ENCODE measurements around the gene TMEM132E. TPM values are rescaled to one million over a fixed set of nuclear protein-coding genes. Genes with fewer than 3 reads are reported as not detected.
A peak's percentile ranks its signal among the peaks of the same experiment; 100 is the strongest.

TMEM132E gene
- total RNA-seq, 2 donors from 2014 or later, result 0.15 TPM; not detected in 1

- no peak overlapping the region for H3K4me3 ChIP-seq (ENCODE audit: low read length)
These were observed 11.5 kb upstream of the TMEM132E start for GRCh38 chr17:34567691-34568465.

DNA sequence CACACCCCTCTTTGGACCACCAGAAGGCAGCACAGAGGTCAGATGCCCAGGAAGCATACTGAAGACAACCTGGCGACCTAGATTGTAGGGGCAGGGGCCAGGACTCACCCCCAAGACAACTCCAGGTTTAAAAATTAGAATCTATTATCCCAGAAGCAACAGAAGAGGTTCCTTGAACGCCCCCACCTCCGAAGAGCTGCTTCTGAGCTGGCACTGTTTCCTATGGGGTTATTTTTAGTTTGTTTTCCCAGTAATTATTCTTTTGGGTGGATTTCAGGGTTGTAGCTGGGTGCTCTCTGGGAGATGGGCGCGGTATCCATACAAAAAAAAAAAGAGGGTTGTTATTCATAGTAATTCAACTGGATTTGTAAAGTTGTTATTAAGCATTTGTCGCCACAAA lies 10.4 kb upstream of the TMEM132E start:
- Mint-ChIP-seq H3K4me1 (no peaks in the 10 kb centered on the region), H3K4me3 (no peak overlapping the region), H3K36me3 (ENCODE audit: low read depth) (no peaks in the 10 kb centered on the region), H3K27me3 (ENCODE audit: insufficient read depth) (peaks cover 52% of the 10 kb centered on the region), H3K27ac (no peak overlapping the region), H3K9me3 (no peaks in the 10 kb centered on the region)
- Histone ChIP-seq H3K9me3 (ENCODE audit: control insufficient read depth, low read length) (no peaks in the 10 kb centered on the region), H3K36me3 (ENCODE audit: control insufficient read depth, insufficient read depth, low read length) (no peaks in the 10 kb centered on the region), H3K9ac (ENCODE audit: extremely low read depth, low read length, poor library complexity, severe bottlenecking) (no peak overlapping the region), H3K27me3 (ENCODE audit: control insufficient read depth, insufficient read depth, low read length, poor library complexity, severe bottlenecking) (peaks cover 93% of the 10 kb centered on the region), H3K4me1 (ENCODE audit: control insufficient read depth, insufficient read depth, low read length) (no peaks in the 10 kb centered on the region), H3K27ac (ENCODE audit: low read depth, low read length) (no peak overlapping the region), H3K4me3 (ENCODE audit: low read length) (no peak overlapping the region)
- WGBS, 2 experiments (ENCODE audit: insufficient coverage in 1 of 2, insufficient read length in 1 of 2), result 82 to 100% methylated on average over 3 to 6 of the region's 6 CpGs
- DNase-seq, result no peak
- TF ChIP-seq, protein P1, sequence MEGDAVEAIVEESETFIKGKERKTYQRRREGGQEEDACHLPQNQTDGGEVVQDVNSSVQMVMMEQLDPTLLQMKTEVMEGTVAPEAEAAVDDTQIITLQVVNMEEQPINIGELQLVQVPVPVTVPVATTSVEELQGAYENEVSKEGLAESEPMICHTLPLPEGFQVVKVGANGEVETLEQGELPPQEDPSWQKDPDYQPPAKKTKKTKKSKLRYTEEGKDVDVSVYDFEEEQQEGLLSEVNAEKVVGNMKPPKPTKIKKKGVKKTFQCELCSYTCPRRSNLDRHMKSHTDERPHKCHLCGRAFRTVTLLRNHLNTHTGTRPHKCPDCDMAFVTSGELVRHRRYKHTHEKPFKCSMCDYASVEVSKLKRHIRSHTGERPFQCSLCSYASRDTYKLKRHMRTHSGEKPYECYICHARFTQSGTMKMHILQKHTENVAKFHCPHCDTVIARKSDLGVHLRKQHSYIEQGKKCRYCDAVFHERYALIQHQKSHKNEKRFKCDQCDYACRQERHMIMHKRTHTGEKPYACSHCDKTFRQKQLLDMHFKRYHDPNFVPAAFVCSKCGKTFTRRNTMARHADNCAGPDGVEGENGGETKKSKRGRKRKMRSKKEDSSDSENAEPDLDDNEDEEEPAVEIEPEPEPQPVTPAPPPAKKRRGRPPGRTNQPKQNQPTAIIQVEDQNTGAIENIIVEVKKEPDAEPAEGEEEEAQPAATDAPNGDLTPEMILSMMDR (conservative IDR thresholded peaks at IDR 0.05), result no peak

More at GRCh38 chr17:34567691-34568465, 11.5 kb upstream of the TMEM132E start:
- Mint-ChIP-seq H3K27me3 (ENCODE audit: insufficient read depth) (peaks cover 41% of the 10 kb centered on the region), H3K4me3 (no peak overlapping the region), H3K4me1 (no peaks in the 10 kb centered on the region), H3K27ac (no peak overlapping the region), H3K9me3 (no peaks in the 10 kb centered on the region), H3K36me3 (ENCODE audit: low read depth) (no peaks in the 10 kb centered on the region)
- TF ChIP-seq, protein P1 (conservative IDR thresholded peaks at IDR 0.05), result peak; percentile 25
- peak overlapping the region; percentile 58 for H3K27ac ChIP-seq (ENCODE audit: low read depth, low read length)
- no peaks in the 10 kb centered on the region for H3K4me1 ChIP-seq (ENCODE audit: control insufficient read depth, insufficient read depth, low read length)
- no peaks in the 10 kb centered on the region for H3K36me3 ChIP-seq (ENCODE audit: control insufficient read depth, insufficient read depth, low read length)
- no peaks in the 10 kb centered on the region for H3K9me3 ChIP-seq (ENCODE audit: control insufficient read depth, low read length)
- H3K27me3 ChIP-seq (ENCODE audit: control insufficient read depth, insufficient read depth, low read length, poor library complexity, severe bottlenecking), result peaks cover 93% of the 10 kb centered on the region
- peak; percentile 74 for DNase-seq
- H3K9ac ChIP-seq (ENCODE audit: extremely low read depth, low read length, poor library complexity, severe bottlenecking), result no peak overlapping the region
- 64 to 84% methylated on average over 4 to 11 of the region's 11 CpGs for WGBS, 2 experiments (ENCODE audit: insufficient coverage in 1 of 2, insufficient read length in 1 of 2)

DNA sequence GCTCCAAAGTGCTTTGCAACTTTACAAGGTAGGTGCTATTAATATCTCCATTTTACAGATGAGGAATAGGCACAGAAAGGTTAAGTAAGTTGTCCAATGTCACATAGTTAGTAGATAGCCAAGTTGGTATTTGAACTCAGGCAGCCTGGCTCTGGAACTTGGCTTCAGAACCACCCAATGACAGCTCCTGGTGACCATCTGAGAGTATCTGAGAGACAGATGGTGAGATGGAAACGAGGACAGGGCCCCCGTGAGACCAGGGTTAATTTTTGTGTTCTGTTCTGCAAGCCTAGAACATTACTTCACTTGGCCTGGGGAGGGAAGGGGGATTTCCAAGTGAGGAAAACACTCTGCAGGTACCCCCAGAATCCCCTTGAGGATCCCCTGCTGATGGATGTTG lies 9.8 kb upstream of the TMEM132E start:
- Histone ChIP-seq H3K4me3 (ENCODE audit: low read length) (no peak overlapping the region), H3K9me3 (ENCODE audit: control insufficient read depth, low read length) (no peaks in the 10 kb centered on the region), H3K4me1 (ENCODE audit: control insufficient read depth, insufficient read depth, low read length) (no peaks in the 10 kb centered on the region), H3K9ac (ENCODE audit: extremely low read depth, low read length, poor library complexity, severe bottlenecking) (no peak overlapping the region), H3K27me3 (ENCODE audit: control insufficient read depth, insufficient read depth, low read length, poor library complexity, severe bottlenecking) (peaks cover 93% of the 10 kb centered on the region), H3K27ac (ENCODE audit: low read depth, low read length) (no peak overlapping the region), H3K36me3 (ENCODE audit: control insufficient read depth, insufficient read depth, low read length) (no peaks in the 10 kb centered on the region)
- Mint-ChIP-seq H3K36me3 (ENCODE audit: low read depth) (no peaks in the 10 kb centered on the region), H3K4me3 (no peak overlapping the region), H3K27ac (no peak overlapping the region), H3K27me3 (ENCODE audit: insufficient read depth) (peaks cover 58% of the 10 kb centered on the region), H3K4me1 (no peaks in the 10 kb centered on the region), H3K9me3 (no peaks in the 10 kb centered on the region)
- no peak for DNase-seq
- TF ChIP-seq, protein P1 (conservative IDR thresholded peaks at IDR 0.05), result no peak
- 86% methylated on average over 2 of the region's 2 CpGs; no CpG with 5 or more reads in 1 of the 2 experiments for WGBS, 2 experiments (ENCODE audit: insufficient coverage in 1 of 2, insufficient read length in 1 of 2)
